ENCODE data around the gene DAB2IP. TPM values are rescaled to one million over a fixed set of nuclear protein-coding genes. Genes with fewer than 3 reads are reported as not detected.

Gene DAB2IP
- total RNA-seq, 2 donors from 2014 or later = not detected

DNA sequence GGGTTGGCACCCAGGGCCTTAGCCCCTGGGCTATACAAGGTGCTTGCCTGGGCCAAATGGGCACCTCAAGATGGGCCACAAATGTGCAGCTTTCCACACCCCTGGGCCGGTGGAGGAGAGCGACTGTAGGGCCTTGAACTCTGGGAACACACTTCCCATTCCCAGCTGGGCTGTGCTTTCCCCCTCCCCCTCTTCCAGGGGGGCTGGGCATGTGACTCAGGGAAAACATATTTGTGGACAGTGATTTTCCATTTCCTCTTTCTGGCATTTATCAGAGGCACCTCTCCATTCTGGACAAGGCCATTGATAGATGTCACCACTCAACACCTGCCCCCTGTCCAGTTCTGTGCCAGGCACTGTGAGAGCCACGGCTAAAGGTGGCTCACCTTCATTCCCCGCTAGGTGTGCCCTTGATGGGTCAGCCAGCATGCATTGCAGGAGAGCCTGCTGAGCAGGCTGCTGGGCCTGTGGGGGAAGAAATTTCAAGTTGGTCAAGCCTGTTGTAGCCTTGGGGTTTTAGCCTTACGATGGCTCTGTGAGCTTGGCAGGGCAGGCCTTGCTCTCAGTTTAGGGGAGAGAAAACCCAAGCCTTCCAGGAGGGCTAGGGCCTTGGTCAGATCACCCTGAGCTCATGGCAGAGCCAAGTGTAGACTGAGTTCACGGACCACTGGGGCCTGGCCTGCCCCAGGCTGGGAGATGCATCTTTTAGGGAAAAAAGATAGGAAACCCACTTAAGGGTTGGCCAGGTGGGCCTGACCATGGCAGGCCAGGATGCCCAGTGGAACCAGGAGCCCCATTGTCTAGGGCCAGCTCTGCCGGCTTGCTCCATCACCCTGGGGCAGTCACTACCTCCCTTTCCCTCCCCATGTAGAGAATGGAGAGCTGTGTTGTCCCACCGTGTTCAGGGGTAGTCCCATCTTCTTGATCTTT is 113.9 kb downstream of the DAB2IP start:
- Mint-ChIP-seq H3K27me3 (peaks cover 22% of the 10 kb centered on the region), H3K27ac (no peak overlapping the region), H3K4me1 (peaks cover 2% of the 10 kb centered on the region), H3K36me3 (ENCODE audit: low read depth) (no peaks in the 10 kb centered on the region), H3K4me3 (no peak overlapping the region)
- ATAC-seq = no peak
- no peaks in the 10 kb centered on the region for H3K9me3 ChIP-seq (ENCODE audit: control insufficient read depth, low read length, poor library complexity, severe bottlenecking)
- DNase-seq = no peak

DNA sequence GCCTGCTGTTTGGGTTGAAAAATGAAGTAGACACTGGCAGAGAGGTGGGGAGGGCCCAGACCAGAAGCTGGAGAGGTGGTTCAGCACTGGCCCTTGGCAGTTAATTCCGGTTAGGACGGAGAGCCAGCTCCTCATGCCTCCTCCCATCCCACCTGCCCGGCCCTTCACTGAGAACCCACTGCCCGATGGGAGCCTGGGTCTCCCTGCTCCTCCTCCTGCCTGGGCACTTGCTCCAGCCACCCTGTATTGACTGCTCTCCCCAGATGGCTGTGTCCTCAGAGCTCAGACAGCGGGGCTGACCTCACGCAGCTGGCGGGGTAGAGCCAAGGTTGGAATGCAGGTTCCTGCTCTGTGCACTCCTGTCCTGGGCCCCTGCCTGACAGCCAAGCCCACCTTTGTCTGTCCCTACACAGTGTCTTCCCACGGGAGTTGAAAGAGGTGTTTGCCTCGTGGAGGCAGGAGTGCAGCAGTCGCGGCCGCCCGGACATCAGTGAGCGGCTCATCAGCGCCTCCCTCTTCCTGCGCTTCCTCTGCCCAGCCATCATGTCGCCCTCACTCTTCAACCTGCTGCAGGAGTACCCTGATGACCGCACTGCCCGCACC is 114.7 kb downstream of the DAB2IP start:
- no peak for ATAC-seq
- H3K4me1 Mint-ChIP-seq = peaks cover 2% of the 10 kb centered on the region
- H3K27me3 Mint-ChIP-seq = peaks cover 22% of the 10 kb centered on the region
- DNase-seq = no peak
- no peaks in the 10 kb centered on the region for H3K36me3 Mint-ChIP-seq (ENCODE audit: low read depth)
- no peak overlapping the region for H3K4me3 Mint-ChIP-seq
- H3K9me3 ChIP-seq (ENCODE audit: control insufficient read depth, low read length, poor library complexity, severe bottlenecking) = no peaks in the 10 kb centered on the region
- no peak overlapping the region for H3K27ac Mint-ChIP-seq

DNA sequence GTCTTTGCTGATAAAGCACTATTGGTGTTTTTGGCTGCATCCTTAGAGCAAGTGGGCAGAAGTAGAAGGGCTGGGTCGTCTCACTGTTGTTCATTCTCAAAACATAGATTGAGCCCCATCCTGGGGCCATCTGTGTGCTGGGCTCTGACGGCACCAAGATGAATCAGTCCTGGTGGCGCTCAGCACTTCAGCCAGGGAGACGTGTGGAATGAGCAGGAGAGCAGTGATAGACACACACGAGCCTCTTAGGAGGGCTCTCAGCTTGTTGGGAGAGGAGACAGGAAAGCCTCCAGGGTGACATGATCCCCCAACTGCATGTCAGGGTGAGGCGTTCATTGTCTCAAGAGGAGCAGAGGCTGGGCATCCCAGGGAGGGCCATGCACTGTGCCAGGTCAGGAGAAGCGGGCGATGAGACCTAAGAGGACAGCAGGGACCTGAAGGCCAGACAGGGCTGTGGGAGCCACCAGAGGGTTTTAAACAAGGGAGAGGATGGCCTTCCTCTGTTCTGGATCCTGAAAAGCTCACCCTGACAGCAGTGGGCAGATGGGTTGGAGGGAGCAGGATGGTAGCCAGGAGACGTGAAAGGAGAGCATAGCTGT is 115.8 kb downstream of the DAB2IP start:
- DNase-seq (no peak), ATAC-seq (no peak)
- no peak overlapping the region for H3K27ac Mint-ChIP-seq

DNA sequence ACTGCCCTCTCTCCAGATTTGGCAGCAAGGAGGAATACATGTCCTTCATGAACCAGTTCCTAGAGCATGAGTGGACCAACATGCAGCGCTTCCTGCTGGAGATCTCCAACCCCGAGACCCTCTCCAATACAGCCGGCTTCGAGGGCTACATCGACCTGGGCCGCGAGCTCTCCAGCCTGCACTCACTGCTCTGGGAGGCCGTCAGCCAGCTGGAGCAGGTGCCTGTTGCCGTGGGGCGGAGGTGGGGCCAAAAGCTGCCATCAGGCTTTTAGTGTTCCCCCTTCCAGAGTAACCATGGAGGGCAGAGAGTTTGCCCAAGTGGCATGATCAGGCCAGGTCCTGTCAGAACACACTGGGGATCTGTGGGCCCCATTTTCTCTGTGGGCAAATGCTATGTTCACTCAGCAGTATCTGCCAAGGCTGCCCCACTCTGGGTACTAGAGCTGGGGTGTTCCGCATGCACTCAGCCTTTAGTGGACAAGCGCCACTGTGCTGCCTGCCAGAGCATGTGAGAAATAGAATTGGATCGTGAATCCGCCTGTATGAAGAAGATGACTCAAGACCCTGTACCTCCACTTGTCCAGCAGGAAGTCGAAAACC is 117.1 kb downstream of the DAB2IP start:
- Mint-ChIP-seq H3K36me3 (ENCODE audit: low read depth) (no peaks in the 10 kb centered on the region), H3K27ac (no peak overlapping the region), H3K4me1 (peaks cover 2% of the 10 kb centered on the region), H3K27me3 (peaks cover 22% of the 10 kb centered on the region), H3K4me3 (no peak overlapping the region)
- ATAC-seq (no peak), DNase-seq (no peak)
- H3K9me3 ChIP-seq (ENCODE audit: control insufficient read depth, low read length, poor library complexity, severe bottlenecking) = no peaks in the 10 kb centered on the region

More for the DNA sequence above, 115.8 kb downstream of the DAB2IP start:
- Mint-ChIP-seq H3K4me1 (peaks cover 2% of the 10 kb centered on the region), H3K27me3 (peaks cover 22% of the 10 kb centered on the region), H3K36me3 (ENCODE audit: low read depth) (no peaks in the 10 kb centered on the region), H3K4me3 (no peak overlapping the region)
- no peaks in the 10 kb centered on the region for H3K9me3 ChIP-seq (ENCODE audit: control insufficient read depth, low read length, poor library complexity, severe bottlenecking)

DNA sequence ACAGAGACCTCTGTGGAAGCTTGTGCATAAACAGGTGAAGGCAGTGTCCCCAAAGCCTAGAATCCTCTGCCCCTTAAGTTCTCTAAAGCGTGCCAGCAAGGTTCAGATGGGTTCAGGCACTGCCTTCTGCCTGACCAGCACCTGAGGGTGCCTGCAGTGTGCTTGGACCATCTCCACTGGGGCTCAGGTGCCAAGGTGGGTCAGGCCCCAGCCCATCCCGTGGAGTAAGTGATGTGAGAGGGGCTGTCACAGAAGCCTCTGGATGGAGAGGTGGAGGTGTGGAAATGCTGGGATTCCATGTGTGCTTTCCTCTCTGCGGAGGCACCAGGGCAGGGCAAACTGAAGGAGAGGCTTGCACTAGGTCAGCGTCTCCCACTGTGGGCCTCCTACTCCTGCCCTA is 118.5 kb downstream of the DAB2IP start:
- H3K4me3 Mint-ChIP-seq = no peak overlapping the region
- peaks cover 2% of the 10 kb centered on the region for H3K4me1 Mint-ChIP-seq
- ATAC-seq = no peak
- no peaks in the 10 kb centered on the region for H3K9me3 ChIP-seq (ENCODE audit: control insufficient read depth, low read length, poor library complexity, severe bottlenecking)
- H3K27me3 Mint-ChIP-seq = peaks cover 18% of the 10 kb centered on the region
- H3K36me3 Mint-ChIP-seq (ENCODE audit: low read depth) = no peaks in the 10 kb centered on the region
- no peak overlapping the region for H3K27ac Mint-ChIP-seq
- DNase-seq = no peak

DNA sequence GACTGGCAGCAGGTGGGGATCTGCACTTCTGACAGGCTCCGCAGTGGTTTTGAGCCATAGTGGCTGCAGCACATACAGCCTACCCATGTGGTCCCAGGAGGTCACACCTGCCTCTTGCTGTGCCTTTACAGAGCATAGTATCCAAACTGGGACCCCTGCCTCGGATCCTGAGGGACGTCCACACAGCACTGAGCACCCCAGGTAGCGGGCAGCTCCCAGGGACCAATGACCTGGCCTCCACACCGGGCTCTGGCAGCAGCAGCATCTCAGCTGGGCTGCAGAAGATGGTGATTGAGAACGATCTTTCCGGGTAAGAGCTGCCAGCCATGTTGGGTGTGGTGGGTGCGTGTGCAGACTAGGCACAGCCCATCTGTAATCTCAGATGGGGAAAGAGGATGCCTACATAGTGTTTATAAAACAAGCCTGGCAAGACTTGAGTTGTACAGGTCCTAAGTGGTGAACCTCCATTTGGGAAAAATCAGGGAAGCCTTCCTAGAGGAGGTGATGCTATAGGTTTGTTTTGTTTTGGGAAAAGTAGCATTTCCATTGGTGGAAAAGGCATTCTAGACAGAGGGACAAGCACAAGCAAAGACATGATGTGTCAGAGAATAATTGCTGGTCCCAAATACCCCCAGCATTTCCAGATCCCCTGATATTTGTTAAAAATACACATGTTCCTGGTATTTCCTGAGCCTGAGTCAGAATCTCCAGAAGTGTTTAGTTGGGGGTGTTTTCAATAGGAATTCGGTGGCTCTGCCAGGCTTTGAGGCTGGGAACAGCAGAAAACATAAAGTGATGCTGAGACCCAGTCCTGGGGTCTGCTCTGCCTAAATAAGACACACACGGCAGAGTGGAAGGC is 119.2 kb downstream of the DAB2IP start:
- Mint-ChIP-seq H3K27me3 (peaks cover 25% of the 10 kb centered on the region), H3K36me3 (ENCODE audit: low read depth) (no peaks in the 10 kb centered on the region), H3K4me1 (peaks cover 2% of the 10 kb centered on the region), H3K27ac (no peak overlapping the region), H3K4me3 (no peak overlapping the region)
- DNase-seq = peak in 1 of 3 donors; percentile 0
- no peak for ATAC-seq
- no peaks in the 10 kb centered on the region for H3K9me3 ChIP-seq (ENCODE audit: control insufficient read depth, low read length, poor library complexity, severe bottlenecking)

DNA sequence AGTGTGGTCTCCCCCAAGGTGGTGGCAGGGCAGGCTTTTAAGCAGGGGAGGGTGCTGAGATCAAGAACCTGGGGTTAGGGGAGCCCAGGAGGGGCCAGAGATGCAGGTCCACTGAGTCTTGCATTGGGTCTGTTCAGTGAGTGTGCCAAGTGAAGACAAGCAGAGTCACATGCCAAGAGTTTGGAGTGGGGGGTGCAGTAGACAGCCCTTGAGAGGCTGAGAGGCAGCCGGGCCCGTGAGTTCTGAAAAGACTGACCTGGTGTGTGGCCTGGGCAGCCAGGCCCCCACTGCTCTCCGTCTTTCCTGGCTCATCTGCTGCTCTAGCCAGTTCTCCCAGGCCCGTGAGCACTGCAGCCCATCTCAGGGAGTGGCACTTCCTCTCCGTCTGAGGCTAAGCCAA is 120.0 kb downstream of the DAB2IP start:
- H3K9me3 ChIP-seq (ENCODE audit: control insufficient read depth, low read length, poor library complexity, severe bottlenecking) = no peaks in the 10 kb centered on the region
- peaks cover 2% of the 10 kb centered on the region for H3K4me1 Mint-ChIP-seq
- H3K36me3 Mint-ChIP-seq (ENCODE audit: low read depth) = no peaks in the 10 kb centered on the region
- peaks cover 32% of the 10 kb centered on the region for H3K27me3 Mint-ChIP-seq
- DNase-seq (no peak), ATAC-seq (no peak)
- no peak overlapping the region for H3K4me3 Mint-ChIP-seq
- no peak overlapping the region for H3K27ac Mint-ChIP-seq

DNA sequence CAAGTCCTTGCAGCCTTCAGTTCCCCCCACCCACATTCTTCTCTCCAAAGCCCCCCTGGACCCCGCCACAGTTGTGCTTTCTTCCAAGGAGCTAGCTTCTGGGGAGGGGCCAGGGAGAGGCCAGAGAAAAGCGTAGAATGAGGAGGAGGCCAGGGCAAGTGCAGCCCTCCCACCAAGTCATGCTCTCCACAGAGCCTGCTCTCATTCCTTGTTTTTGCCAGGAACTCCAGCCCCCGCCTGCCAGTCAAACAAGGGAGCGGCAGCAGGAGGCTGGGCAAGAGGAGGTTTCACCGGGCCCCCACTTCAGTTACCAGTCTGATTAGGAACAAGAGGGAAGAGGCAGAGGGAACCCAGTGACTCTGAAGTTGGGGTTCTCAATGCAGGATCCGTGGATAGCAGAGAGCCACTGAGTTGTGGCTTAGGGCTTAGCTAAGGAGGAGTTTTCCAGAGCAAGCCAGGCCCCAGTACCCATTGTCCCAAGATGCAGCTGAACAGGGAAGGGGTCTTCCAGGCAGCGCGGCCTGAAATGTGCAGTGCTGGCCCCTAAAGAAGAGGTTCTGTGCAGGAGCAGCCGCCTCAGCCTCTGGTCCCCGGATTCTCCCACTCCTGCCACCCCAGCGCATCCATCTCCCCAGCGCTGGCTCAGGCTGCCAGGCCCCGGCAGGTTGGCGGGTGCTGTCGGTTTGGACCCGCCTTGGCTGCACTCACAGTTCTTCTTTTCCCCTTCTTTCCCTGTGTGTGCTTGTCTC is 120.6 kb downstream of the DAB2IP start:
- Mint-ChIP-seq H3K27ac (no peak overlapping the region), H3K27me3 (peaks cover 27% of the 10 kb centered on the region), H3K4me1 (peaks cover 2% of the 10 kb centered on the region), H3K4me3 (no peak overlapping the region), H3K36me3 (ENCODE audit: low read depth) (no peaks in the 10 kb centered on the region)
- H3K9me3 ChIP-seq (ENCODE audit: control insufficient read depth, low read length, poor library complexity, severe bottlenecking) = no peaks in the 10 kb centered on the region
- DNase-seq (peak in 1 of 3 donors; percentile 1), ATAC-seq (no peak)

DNA sequence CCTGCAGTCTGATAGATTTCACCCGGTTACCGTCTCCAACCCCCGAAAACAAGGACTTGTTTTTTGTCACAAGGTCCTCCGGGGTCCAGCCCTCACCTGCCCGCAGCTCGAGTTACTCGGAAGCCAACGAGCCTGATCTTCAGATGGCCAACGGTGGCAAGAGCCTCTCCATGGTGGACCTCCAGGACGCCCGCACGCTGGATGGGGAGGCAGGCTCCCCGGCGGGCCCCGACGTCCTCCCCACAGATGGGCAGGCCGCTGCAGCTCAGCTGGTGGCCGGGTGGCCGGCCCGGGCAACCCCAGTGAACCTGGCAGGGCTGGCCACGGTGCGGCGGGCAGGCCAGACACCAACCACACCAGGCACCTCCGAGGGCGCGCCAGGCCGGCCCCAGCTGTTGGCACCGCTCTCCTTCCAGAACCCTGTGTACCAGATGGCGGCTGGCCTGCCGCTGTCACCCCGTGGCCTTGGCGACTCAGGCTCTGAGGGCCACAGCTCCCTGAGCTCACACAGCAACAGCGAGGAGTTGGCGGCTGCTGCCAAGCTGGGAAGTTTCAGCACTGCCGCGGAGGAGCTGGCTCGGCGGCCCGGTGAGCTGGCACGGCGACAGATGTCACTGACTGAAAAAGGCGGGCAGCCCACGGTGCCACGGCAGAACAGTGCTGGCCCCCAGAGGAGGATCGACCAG is 121.3 kb downstream of the DAB2IP start:
- ATAC-seq (no peak), DNase-seq (peak in 1 of 3 donors; percentile 2)
- peaks cover 20% of the 10 kb centered on the region for H3K27me3 Mint-ChIP-seq
- H3K4me1 Mint-ChIP-seq = no peaks in the 10 kb centered on the region
- H3K27ac Mint-ChIP-seq = no peak overlapping the region
- no peaks in the 10 kb centered on the region for H3K36me3 Mint-ChIP-seq (ENCODE audit: low read depth)
- no peak overlapping the region for H3K4me3 Mint-ChIP-seq
- no peaks in the 10 kb centered on the region for H3K9me3 ChIP-seq (ENCODE audit: control insufficient read depth, low read length, poor library complexity, severe bottlenecking)

DNA sequence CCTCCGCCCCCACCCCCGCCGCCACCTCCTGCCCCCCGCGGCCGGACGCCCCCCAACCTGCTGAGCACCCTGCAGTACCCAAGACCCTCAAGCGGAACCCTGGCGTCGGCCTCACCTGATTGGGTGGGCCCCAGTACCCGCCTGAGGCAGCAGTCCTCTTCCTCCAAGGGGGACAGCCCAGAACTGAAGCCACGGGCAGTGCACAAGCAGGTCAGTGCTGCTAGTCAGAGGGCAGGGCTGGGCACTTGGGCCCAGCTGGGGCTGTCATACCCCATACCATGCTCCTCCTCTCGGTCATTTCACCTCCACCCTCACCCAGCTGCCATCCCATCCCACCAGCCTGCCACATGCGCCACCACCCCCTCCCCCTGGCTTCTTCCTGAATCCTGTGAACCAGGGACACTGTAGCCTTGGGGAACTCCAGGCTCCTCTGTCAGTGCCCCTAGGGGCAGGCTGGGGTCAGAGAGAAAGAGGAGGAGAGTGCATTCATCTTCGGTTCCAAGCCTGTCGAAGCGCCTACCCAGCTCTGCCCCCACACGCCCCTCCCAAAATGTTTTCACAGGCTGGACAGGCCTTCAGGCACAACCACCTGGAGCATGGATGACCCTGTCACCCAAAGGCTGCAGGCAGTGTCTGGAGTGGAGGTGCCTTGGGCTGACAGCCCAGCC is 122.0 kb downstream of the DAB2IP start:
- no peak for ATAC-seq
- no peak overlapping the region for H3K27ac Mint-ChIP-seq

DNA sequence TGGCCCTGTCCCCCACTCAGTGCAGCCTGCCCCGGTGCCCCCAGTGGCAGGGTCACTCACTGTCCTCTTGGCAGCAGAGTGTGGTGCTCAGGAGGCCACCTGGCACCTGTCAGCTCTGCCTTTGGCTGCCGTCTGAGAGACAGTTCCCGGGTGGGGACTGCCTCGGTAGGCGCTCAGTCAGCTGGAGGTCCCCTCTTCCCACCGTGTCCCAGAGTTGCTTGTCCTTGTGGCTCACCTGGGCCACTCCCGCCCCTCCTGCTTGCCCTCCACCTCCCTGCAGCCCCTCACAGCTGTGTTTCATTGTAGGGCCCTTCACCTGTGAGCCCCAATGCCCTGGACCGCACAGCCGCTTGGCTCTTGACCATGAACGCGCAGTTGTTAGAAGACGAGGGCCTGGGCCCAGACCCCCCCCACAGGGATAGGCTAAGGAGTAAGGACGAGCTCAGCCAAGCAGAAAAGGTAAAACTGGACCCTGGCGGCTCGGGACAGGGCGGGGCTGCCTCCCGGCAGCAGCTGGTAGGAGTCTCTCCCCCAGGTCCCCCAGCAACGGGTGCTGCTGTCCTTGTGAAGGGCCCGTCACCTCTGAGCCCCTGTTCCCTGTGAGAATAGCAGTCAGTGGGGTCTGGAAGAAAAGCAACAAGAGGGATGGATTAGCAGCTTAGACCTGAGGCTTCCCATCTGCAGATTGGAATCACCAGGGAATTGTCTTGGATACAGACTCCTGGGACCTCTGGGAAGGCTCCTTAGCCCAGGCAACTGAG is 122.7 kb downstream of the DAB2IP start:
- H3K9me3 ChIP-seq (ENCODE audit: control insufficient read depth, low read length, poor library complexity, severe bottlenecking) = no peaks in the 10 kb centered on the region
- Mint-ChIP-seq H3K27me3 (peaks cover 17% of the 10 kb centered on the region), H3K27ac (no peak overlapping the region), H3K4me3 (no peak overlapping the region), H3K4me1 (no peaks in the 10 kb centered on the region), H3K36me3 (ENCODE audit: low read depth) (no peaks in the 10 kb centered on the region)
- DNase-seq (no peak), ATAC-seq (no peak)

More for the DNA sequence above, 122.0 kb downstream of the DAB2IP start:
- H3K36me3 Mint-ChIP-seq (ENCODE audit: low read depth) = no peaks in the 10 kb centered on the region
- no peak overlapping the region for H3K4me3 Mint-ChIP-seq
- H3K9me3 ChIP-seq (ENCODE audit: control insufficient read depth, low read length, poor library complexity, severe bottlenecking) = no peaks in the 10 kb centered on the region
- DNase-seq = no peak
- H3K27me3 Mint-ChIP-seq = peaks cover 17% of the 10 kb centered on the region
- no peaks in the 10 kb centered on the region for H3K4me1 Mint-ChIP-seq
